Superior temporal gyrus (tissue), 1 donor: ENCODE data around the gene PTRH2.
"Not testable (repeated sequence)": the region's sequence is repeated elsewhere in the genome, so short reads cannot be mapped to it uniquely, and the experiment has no call there.

Experiments
- DNase-seq: peaks from one replicate; pipeline ENCODE4 v3.0.0-alpha.2; 2016; ENCODE audit errors: extremely low spot score

Gene PTRH2

DNA sequence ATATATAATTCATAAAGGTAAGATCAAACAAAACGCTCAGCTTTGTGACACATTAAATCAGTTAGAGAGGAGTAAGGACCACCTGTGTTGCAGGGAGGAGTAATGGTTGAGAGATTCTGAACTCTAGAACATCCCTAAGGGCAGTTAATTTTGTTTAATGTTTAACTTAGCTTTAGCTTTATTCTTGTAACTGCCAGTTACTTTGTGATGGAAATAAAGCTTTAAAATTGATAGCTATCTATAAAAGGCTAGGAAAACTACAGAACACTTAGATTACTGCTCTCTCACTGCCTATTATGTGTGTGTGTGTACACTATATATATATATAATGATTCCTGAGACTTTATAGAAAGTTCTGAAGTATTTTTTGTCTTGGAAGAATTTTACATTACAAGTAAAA, 37.8 kb downstream of the PTRH2 start:
- DNase-seq, result no peak

DNA sequence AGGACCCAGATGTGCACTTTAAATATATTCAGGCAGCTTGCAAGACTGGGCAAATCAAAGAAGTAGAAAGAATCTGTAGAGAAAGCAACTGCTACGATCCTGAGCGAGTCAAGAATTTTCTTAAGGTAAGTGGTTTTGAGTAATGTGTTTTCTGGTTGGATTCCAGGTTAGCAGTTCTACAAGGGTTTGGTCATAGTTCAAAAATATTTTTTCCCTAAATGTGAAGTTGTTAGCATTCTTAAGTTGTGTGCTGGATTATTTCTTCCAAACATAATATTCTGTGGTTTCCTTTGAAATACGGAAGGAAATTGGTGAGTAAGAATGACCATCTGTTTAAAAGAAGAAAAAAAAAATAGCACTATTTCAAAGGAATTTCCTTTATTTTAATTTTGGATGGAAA, 38.4 kb downstream of the PTRH2 start:
- DNase-seq, result no peak

DNA sequence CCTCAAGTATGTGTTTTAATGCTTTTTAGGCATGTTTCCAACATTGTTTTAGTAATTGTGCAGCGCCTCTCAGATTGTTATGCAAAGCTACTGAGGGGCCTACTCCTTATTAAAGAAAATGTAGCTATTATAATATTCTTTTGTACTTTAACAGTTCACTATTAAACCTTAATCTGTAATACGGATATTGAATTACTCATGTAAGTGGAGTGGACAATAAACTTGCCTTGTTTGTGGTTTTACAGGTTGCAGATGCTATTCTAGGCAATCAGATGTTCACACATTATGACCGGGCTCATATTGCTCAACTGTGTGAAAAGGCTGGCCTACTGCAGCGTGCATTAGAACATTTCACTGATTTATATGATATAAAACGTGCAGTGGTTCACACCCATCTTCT, 41.0 kb downstream of the PTRH2 start:
- DNase-seq, result no peak

DNA sequence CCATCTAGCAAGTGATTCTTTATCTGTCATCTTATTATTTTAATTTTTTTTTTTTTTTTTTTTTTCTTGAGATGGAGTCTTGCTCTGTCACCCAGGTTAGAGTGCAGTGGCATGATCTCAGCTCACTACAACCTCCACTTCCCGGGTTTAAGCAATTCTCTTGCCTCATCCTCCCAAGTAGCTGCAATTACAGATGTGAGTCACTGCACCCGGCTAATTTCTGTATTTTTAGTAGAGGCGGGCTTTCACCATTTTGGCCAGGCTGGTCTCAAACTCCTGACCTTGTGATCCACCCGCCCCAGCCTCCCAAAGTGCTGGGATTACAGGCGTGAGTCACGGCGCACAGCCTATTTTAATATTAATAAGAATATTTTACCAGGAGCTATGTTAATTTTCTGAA, 50.6 kb downstream of the PTRH2 start:
- not testable (repeated sequence) for DNase-seq

DNA sequence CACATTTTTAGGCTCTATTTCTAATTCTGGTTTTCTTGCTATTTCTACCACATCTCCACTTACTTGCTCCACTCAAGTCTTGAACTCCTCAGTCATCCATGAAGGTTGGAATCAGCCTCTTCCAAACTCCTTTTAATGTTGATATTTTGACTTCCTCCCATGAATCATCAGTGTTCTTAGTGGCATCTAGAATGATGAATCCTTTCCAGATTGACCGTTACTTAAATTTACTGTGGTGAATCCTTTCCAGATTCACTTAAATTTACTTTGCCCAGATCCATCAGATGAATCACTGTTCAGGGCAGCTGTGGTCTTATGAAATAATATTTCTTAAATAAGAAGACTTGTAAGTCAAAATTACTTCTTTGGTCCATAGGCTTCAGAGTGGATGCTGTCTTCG, 55.1 kb downstream of the PTRH2 start:
- no peak for DNase-seq

DNA sequence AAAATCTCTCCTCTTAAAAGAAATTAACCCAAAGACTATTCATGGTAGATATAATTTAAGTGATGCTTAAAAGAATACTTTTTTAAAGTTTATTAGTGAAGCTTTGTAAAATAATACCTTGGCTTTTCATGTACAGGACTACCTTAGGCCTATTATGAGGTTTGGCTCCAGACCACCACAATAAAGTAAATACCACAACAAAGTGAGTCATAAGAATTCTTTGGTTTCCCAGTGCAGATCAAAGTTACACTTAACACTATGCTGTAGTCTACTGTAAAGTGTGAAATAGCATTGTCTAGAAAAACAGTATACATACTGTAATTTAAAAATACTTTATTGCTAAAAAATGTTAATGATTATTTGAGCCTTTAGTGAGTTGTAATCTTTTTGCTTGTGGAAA, 55.9 kb downstream of the PTRH2 start:
- no peak for DNase-seq

DNA sequence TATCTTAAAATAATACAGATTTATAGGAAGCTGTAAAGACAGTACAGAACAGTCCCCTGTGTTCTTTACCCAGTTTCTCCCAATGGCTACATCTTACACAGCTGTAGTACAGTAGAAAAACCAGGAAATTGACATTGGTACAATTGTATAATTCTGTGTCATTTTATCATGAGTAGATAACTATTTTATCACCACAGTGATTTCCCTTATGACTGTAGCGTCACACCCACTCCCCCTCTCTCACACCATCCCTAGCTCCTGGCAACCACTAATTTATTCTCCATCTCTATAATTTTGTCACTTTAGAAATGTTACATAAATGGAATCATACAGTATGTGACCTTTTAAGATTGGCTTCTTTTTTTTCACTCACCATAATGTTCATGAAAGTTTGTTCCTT, 56.6 kb downstream of the PTRH2 start:
- no peak for DNase-seq

DNA sequence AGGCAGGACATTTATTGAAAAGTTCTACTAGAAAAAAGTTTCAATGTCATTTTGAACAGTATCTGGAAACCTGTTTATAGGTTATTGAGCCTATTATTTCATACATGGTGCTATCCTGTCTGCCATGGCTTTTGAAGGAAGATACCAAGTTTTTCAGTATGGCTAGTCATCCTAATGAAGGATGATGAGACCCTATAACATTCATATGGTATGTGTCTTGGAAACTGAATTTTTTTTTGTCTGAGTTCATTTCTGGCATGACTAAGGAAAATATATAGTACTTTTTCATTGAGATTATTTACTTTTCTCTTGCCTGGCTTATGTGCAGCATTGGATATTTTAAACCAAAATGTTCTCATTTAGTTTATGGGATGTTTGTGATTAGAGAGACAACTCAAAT, 57.3 kb downstream of the PTRH2 start:
- no peak for DNase-seq
